Measurements from ENCODE around the gene COL13A1.

- TF ChIP-seq EP300 (IDR thresholded peaks at IDR 0.05) (no peak), CTCF (IDR thresholded peaks at IDR 0.05) (no peak), POLR2A (IDR thresholded peaks at IDR 0.05) (no peak)
Observed at GRCh38 chr10:69952069-69952800, 150.5 kb downstream of the COL13A1 start.
